GM18907 (cell line): Measurements from ENCODE around the gene AGAP2.

ENCODE experiments used
- ATAC-seq: cut with Tn5 transposase; IDR thresholded peaks from one replicate; pipeline ENCODE4 v1.9.1; 2021; ENCODE audit warnings: mild to moderate bottlenecking, moderate library complexity; ENCODE audit not compliant: unreplicated experiment

Gene AGAP2

GRCh38 chr12:57737467-57738460 is 778 bp downstream of the AGAP2 start:
- no peak for ATAC-seq

GRCh38 chr12:57736741-57737466 is 1.6 kb downstream of the AGAP2 start:
- ATAC-seq, result no peak

GRCh38 chr12:57735952-57736740 is 2.4 kb downstream of the AGAP2 start:
- ATAC-seq, result no peak

GRCh38 chr12:57735198-57735855 is 3.2 kb downstream of the AGAP2 start:
- no peak for ATAC-seq

- no peak for ATAC-seq
Measured at GRCh38 chr12:57734591-57734990, 4.0 kb downstream of the AGAP2 start.

GRCh38 chr12:57733928-57734327 is 4.6 kb downstream of the AGAP2 start:
- no peak for ATAC-seq

GRCh38 chr12:57732726-57733593 is 5.6 kb downstream of the AGAP2 start:
- no peak for ATAC-seq

- no peak for ATAC-seq
Measured at GRCh38 chr12:57732270-57732669, 6.3 kb downstream of the AGAP2 start.

GRCh38 chr12:57731411-57732080 is 7.0 kb downstream of the AGAP2 start:
- ATAC-seq, result no peak

GRCh38 chr12:57730336-57731067 is 8.0 kb downstream of the AGAP2 start:
- ATAC-seq, result no peak

GRCh38 chr12:57729321-57729844 is 9.2 kb downstream of the AGAP2 start:
- ATAC-seq, result no peak

GRCh38 chr12:57727758-57728395 is 10.7 kb downstream of the AGAP2 start:
- ATAC-seq, result no peak

- ATAC-seq, result no peak
Measured at GRCh38 chr12:57726884-57727757, 11.4 kb downstream of the AGAP2 start.

- ATAC-seq, result no peak
Measured at GRCh38 chr12:57726151-57726883, 12.2 kb downstream of the AGAP2 start.

GRCh38 chr12:57725851-57726150 is 12.7 kb downstream of the AGAP2 start:
- ATAC-seq, result no peak
